Measurements from ENCODE around the gene CD22. TPM values are rescaled to one million over a fixed set of nuclear protein-coding genes. Genes with fewer than 3 reads are reported as not detected.
"Not testable (repeated sequence)": the region's sequence is repeated elsewhere in the genome, so short reads cannot be mapped to it uniquely, and the experiment has no call there.

CD22 gene
- total and polyA plus RNA-seq, 3 donors from 2014 or later = 10.1 to 15.0 (median 15.0) TPM

DNA sequence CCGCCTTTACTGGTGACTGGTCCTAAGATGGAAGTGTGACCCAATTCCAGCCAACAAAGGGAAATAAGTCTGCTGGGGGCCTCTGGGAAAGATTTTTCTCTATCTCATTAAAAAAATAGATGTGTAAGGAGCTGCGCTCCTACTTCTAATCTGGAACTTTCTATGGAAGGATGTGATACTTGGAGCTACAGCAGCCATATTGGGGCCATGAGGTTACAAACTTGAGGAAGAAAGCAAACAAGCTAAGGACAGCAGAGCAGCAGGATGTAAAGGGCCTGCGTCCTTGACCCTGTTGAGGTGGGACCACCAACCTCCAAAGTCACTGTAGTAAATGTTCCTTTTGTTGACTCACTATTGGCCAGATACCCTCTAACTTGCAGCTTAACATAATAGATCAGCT lies 49.4 kb downstream of the CD22 start:
- Histone ChIP-seq H3K9me3 (no peaks in the 10 kb centered on the region), H3K36me3 (ENCODE audit: low read depth, missing control alignments) (no peaks in the 10 kb centered on the region), H3K27ac (no peak overlapping the region), H3K4me3 (no peak overlapping the region), H3K4me1 (no peaks in the 10 kb centered on the region), H3K27me3 (no peaks in the 10 kb centered on the region)
- no peak for TF ChIP-seq POLR2A (IDR thresholded peaks at IDR 0.05)
- TF ChIP-seq, protein P1, sequence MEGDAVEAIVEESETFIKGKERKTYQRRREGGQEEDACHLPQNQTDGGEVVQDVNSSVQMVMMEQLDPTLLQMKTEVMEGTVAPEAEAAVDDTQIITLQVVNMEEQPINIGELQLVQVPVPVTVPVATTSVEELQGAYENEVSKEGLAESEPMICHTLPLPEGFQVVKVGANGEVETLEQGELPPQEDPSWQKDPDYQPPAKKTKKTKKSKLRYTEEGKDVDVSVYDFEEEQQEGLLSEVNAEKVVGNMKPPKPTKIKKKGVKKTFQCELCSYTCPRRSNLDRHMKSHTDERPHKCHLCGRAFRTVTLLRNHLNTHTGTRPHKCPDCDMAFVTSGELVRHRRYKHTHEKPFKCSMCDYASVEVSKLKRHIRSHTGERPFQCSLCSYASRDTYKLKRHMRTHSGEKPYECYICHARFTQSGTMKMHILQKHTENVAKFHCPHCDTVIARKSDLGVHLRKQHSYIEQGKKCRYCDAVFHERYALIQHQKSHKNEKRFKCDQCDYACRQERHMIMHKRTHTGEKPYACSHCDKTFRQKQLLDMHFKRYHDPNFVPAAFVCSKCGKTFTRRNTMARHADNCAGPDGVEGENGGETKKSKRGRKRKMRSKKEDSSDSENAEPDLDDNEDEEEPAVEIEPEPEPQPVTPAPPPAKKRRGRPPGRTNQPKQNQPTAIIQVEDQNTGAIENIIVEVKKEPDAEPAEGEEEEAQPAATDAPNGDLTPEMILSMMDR (IDR thresholded peaks at IDR 0.05) = no peak
- WGBS, 2 donors = 96 to 97% methylated on average over 3 of the region's 3 CpGs
- no peak for DNase-seq
- intact Hi-C loops (cut with DNase I; ENCODE audit: low total_unique reads) = no loop called here

DNA sequence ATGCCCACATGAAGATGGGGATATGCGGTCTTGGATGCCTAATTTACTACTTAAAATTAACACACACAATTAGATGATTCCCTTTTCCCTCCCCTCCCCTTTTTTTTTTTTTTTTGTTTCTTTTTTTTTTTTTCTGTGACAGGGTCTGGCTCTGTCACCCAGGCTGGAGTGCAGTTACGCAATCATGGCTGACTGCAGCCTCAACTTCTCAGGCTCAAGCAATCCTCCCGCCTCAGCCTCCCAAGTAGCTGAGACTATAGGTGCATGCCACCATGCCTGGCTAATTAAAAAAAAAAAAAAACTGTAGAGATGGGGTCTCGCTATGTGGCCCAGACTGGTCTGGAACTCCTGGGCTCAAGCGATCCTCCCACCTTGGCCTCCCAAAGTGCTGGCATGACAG lies 50.6 kb downstream of the CD22 start:
- not testable (repeated sequence) for H3K4me1 ChIP-seq, DNase-seq

DNA sequence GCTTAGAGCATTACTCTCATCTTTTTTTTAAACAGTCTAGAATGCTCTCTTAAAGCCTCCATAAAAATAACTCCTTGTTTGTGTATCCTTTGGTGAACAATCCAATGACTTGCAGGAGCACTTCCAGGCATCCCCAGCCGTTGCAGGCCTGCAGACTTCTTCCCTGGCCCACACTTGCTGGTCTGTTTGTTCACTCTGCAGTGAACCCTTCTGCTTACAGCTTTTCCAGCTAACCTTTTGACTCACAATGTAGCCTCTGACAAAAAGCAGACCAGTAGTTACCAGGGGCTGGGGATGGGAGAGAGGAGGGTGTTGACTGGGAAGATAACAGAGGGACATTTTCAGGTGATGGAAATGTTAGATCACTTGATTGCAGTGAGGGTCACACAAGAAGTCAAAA lies 51.0 kb downstream of the CD22 start:
- Histone ChIP-seq H3K9me3 (no peaks in the 10 kb centered on the region), H3K36me3 (ENCODE audit: low read depth, missing control alignments) (no peaks in the 10 kb centered on the region), H3K4me1 (no peaks in the 10 kb centered on the region), H3K27ac (no peak overlapping the region), H3K27me3 (no peaks in the 10 kb centered on the region), H3K4me3 (no peak overlapping the region)
- no peak for DNase-seq
- TF ChIP-seq, protein P1 (IDR thresholded peaks at IDR 0.05) = no peak
- TF ChIP-seq POLR2A (IDR thresholded peaks at IDR 0.05) = no peak
- WGBS, 2 donors = 43 to 48% methylated on average over 1 of the region's 1 CpG
- intact Hi-C loops (cut with DNase I; ENCODE audit: low total_unique reads) = no loop called here

More for the DNA sequence above, 50.6 kb downstream of the CD22 start:
- H3K27ac ChIP-seq; H3K4me3 ChIP-seq; intact Hi-C loops (cut with DNase I; ENCODE audit: low total_unique reads); H3K36me3 ChIP-seq (ENCODE audit: low read depth, missing control alignments); H3K9me3 ChIP-seq; H3K27me3 ChIP-seq: not testable (repeated sequence)
- WGBS, 2 donors = 94 to 96% methylated on average over 5 of the region's 5 CpGs

- intact Hi-C loops (cut with DNase I; ENCODE audit: low total_unique reads) = no loop called here
- no peak for DNase-seq
- no peaks in the 10 kb centered on the region for H3K9me3 ChIP-seq
- no peak overlapping the region for H3K27ac ChIP-seq
- no peaks in the 10 kb centered on the region for H3K27me3 ChIP-seq
- no peak for TF ChIP-seq POLR2A (IDR thresholded peaks at IDR 0.05)
- TF ChIP-seq, protein P1 (IDR thresholded peaks at IDR 0.05) = no peak
- no peaks in the 10 kb centered on the region for H3K36me3 ChIP-seq (ENCODE audit: low read depth, missing control alignments)
- no peaks in the 10 kb centered on the region for H3K4me1 ChIP-seq
- no peak overlapping the region for H3K4me3 ChIP-seq
- 64 to 74% methylated on average over 9 of the region's 9 CpGs for WGBS, 2 donors
Measured at GRCh38 chr19:35380450-35381124, 51.6 kb downstream of the CD22 start.

DNA sequence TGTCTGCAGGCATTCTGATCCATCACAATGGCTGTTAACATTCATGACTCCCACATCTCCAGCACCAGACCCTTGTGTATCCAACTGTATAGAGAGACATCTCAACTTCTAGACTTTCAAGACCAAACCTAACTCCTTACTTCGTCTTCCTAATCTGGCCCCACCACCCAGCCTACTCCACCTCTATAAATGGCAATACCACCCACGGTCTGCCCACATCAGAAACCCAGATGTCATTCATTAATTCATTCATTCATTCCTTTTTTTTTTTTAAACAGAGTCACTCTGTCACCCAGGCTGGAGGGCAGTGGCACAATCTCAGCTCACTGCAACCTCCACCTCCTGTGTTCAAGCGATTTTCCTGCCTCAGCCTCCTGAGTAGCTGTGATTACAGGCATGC lies 52.3 kb downstream of the CD22 start:
- Histone ChIP-seq H3K27me3 (no peaks in the 10 kb centered on the region), H3K4me1 (no peaks in the 10 kb centered on the region), H3K36me3 (ENCODE audit: low read depth, missing control alignments) (no peaks in the 10 kb centered on the region), H3K27ac (no peak overlapping the region), H3K4me3 (no peak overlapping the region), H3K9me3 (no peaks in the 10 kb centered on the region)
- intact Hi-C loops (cut with DNase I; ENCODE audit: low total_unique reads) = no loop called here
- no peak for DNase-seq
- no peak for TF ChIP-seq POLR2A (IDR thresholded peaks at IDR 0.05)
- TF ChIP-seq, protein P1 (IDR thresholded peaks at IDR 0.05) = no peak
- WGBS, 2 donors = 74 to 84% methylated on average over 3 of the region's 3 CpGs
